GF-D8 (cell line): ENCODE measurements around the gene CISD3.

ENCODE experiments used
- DNase-seq: peaks from one replicate; lab custom pipeline; 2025; lab: John Stamatoyannopoulos, UW

Gene CISD3

GRCh38 chr17:38779965-38780752 is 50.0 kb downstream of the CISD3 start:
- no peak for DNase-seq

GRCh38 chr17:38783227-38783626 is 53.1 kb downstream of the CISD3 start:
- no peak for DNase-seq
